WTC11 (cell line): ENCODE measurements around the gene ERCC5.

Experiments
- CBFB ChIP-seq: sonication (generic); formaldehyde crosslinking; IDR thresholded peaks from 2 replicates; pipeline ENCODE4 v1.8.1; 2022; ENCODE audit warnings: mild to moderate bottlenecking, low read depth, missing genetic modification reagents
- CREB1 ChIP-seq: sonication (generic); formaldehyde crosslinking; IDR thresholded peaks from 2 replicates; pipeline ENCODE4 v1.8.0; 2023; ENCODE audit warnings: mild to moderate bottlenecking, missing genetic modification reagents
- E2F5 ChIP-seq: sonication (generic); formaldehyde crosslinking; IDR thresholded peaks from 2 replicates; pipeline ENCODE4 v1.8.1; 2022; ENCODE audit warnings: mild to moderate bottlenecking, moderate library complexity, missing genetic modification reagents
- ELF4 ChIP-seq: sonication (generic); formaldehyde crosslinking; IDR thresholded peaks from 2 replicates; pipeline ENCODE4 v1.8.1; 2022; ENCODE audit warnings: low read depth, mild to moderate bottlenecking, moderate library complexity, missing genetic modification reagents
- FOXJ3 ChIP-seq: sonication (generic); formaldehyde crosslinking; IDR thresholded peaks from 2 replicates; pipeline ENCODE4 v1.9.0; 2021; ENCODE audit warnings: missing genetic modification reagents, mild to moderate bottlenecking, borderline replicate concordance
- IRF2 ChIP-seq: sonication (generic); formaldehyde crosslinking; IDR thresholded peaks from 2 replicates; pipeline ENCODE4 v1.8.0; 2022; ENCODE audit warnings: low read depth, missing genetic modification reagents, borderline replicate concordance
- KAT7 ChIP-seq: sonication (generic); formaldehyde crosslinking; IDR thresholded peaks from 2 replicates; pipeline ENCODE4 v1.8.1; 2023; ENCODE audit warnings: missing genetic modification reagents, mild to moderate bottlenecking, borderline replicate concordance
- NR3C1 ChIP-seq: sonication (generic); formaldehyde crosslinking; conservative IDR thresholded peaks from 2 replicates; pipeline ENCODE4 v1.8.1; 2023; ENCODE audit warnings: low read depth, mild to moderate bottlenecking, missing genetic modification reagents
- SMAD3 ChIP-seq: sonication (generic); formaldehyde crosslinking; IDR thresholded peaks from 2 replicates; pipeline ENCODE4 v1.8.0; 2022; ENCODE audit warnings: missing genetic modification reagents, mild to moderate bottlenecking, borderline replicate concordance
- TP53 ChIP-seq: sonication (generic); formaldehyde crosslinking; IDR thresholded peaks from 2 replicates; pipeline ENCODE4 v1.8.1; 2023; ENCODE audit warnings: mild to moderate bottlenecking, missing genetic modification reagents
- ZBTB21 ChIP-seq: sonication (generic); formaldehyde crosslinking; IDR thresholded peaks from 2 replicates; pipeline ENCODE4 v1.8.1; 2023; ENCODE audit warnings: mild to moderate bottlenecking, missing genetic modification reagents, borderline replicate concordance
- ZNF232 ChIP-seq: sonication (generic); formaldehyde crosslinking; IDR thresholded peaks from 2 replicates; pipeline ENCODE4 v1.8.0; 2022; ENCODE audit warnings: mild to moderate bottlenecking, missing genetic modification reagents
- TF ChIP-seq, protein P1 (sequence below): fragments of 200-600 bp; IDR thresholded peaks from 2 replicates; pipeline ENCODE4 v1.8.0; 2022; ENCODE audit warnings: antibody characterized with exemption
- TF ChIP-seq, protein P2 (sequence below): sonication (generic); formaldehyde crosslinking; IDR thresholded peaks from 2 replicates; pipeline ENCODE4 v1.8.0; 2023; ENCODE audit warnings: mild to moderate bottlenecking, missing genetic modification reagents

DNA sequence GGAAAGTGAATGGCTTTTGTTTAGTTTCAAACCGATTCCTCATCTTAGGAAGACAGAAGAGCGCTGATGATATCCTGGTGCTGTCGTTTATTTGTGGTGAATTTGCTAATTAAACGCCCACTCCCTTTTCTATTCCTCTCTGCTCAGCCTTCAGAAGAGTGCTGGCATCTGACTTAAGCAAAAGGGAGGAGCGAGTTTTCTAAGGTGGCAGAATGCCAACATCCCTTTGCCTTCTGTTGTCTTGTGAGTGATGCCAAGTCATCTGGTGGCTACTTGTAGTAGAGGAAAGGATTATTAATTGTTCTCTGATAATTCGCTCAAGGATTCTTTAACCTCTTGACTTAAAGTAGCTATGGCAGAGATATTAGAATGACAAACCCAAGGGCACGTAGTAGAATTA lies 68.1 kb downstream of the ERCC5 start:
- no peak for TF ChIP-seq ELF4 (CRISPR knock-in tag)
- TF ChIP-seq, protein P1, sequence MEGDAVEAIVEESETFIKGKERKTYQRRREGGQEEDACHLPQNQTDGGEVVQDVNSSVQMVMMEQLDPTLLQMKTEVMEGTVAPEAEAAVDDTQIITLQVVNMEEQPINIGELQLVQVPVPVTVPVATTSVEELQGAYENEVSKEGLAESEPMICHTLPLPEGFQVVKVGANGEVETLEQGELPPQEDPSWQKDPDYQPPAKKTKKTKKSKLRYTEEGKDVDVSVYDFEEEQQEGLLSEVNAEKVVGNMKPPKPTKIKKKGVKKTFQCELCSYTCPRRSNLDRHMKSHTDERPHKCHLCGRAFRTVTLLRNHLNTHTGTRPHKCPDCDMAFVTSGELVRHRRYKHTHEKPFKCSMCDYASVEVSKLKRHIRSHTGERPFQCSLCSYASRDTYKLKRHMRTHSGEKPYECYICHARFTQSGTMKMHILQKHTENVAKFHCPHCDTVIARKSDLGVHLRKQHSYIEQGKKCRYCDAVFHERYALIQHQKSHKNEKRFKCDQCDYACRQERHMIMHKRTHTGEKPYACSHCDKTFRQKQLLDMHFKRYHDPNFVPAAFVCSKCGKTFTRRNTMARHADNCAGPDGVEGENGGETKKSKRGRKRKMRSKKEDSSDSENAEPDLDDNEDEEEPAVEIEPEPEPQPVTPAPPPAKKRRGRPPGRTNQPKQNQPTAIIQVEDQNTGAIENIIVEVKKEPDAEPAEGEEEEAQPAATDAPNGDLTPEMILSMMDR: no peak
- no peak for TF ChIP-seq CREB1 (CRISPR knock-in tag)
- no peak for TF ChIP-seq E2F5 (CRISPR knock-in tag)
- no peak for TF ChIP-seq ZNF232 (CRISPR knock-in tag)
- no peak for TF ChIP-seq FOXJ3 (CRISPR knock-in tag)
- TF ChIP-seq, protein P2, sequence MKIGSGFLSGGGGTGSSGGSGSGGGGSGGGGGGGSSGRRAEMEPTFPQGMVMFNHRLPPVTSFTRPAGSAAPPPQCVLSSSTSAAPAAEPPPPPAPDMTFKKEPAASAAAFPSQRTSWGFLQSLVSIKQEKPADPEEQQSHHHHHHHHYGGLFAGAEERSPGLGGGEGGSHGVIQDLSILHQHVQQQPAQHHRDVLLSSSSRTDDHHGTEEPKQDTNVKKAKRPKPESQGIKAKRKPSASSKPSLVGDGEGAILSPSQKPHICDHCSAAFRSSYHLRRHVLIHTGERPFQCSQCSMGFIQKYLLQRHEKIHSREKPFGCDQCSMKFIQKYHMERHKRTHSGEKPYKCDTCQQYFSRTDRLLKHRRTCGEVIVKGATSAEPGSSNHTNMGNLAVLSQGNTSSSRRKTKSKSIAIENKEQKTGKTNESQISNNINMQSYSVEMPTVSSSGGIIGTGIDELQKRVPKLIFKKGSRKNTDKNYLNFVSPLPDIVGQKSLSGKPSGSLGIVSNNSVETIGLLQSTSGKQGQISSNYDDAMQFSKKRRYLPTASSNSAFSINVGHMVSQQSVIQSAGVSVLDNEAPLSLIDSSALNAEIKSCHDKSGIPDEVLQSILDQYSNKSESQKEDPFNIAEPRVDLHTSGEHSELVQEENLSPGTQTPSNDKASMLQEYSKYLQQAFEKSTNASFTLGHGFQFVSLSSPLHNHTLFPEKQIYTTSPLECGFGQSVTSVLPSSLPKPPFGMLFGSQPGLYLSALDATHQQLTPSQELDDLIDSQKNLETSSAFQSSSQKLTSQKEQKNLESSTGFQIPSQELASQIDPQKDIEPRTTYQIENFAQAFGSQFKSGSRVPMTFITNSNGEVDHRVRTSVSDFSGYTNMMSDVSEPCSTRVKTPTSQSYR (CRISPR knock-in tag): no peak
- TF ChIP-seq KAT7 (CRISPR knock-in tag): no peak
- no peak for TF ChIP-seq NR3C1 (CRISPR knock-in tag)
- no peak for TF ChIP-seq CBFB (CRISPR knock-in tag)
- no peak for TF ChIP-seq TP53
- no peak for TF ChIP-seq IRF2 (CRISPR knock-in tag)
- no peak for TF ChIP-seq SMAD3 (CRISPR knock-in tag)
- no peak for TF ChIP-seq ZBTB21 (CRISPR knock-in tag)
